SKM-1 (cell line): ENCODE data around the gene OR2A42.
"Not testable (repeated sequence)": the region's sequence is repeated elsewhere in the genome, so short reads cannot be mapped to it uniquely, and the experiment has no call there.

Experiments used
- DNase-seq: peaks from one replicate; lab custom pipeline; 2025; ENCODE audit not compliant: unreplicated experiment; lab: John Stamatoyannopoulos, UW

Gene OR2A42, protein sequence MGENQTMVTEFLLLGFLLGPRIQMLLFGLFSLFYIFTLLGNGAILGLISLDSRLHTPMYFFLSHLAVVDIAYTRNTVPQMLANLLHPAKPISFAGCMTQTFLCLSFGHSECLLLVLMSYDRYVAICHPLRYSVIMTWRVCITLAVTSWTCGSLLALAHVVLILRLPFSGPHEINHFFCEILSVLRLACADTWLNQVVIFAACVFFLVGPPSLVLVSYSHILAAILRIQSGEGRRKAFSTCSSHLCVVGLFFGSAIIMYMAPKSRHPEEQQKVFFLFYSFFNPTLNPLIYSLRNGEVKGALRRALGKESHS

DNA sequence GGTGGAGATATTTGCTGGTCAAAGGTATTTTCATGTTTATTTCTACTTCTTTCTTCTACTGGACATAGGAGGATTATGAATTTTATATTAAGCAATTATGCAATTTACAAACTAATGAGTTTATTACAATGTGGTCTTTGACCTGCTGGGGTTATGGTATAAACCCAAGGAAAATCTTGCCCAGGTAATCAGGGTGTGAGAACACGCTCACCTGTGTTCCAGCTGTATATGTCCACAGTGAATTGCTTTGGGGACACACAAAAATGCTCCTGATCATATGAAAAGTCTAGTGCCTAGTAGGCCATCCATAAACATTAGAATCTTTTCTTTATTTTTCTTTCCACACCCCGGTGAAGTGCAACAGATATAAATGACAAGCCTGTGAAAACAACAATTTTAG is at the start of gene OR2A42:
TSS of gene OR2A42 (minus strand) at position 241 of the 400 bp plus-strand sequence. CDS start 6,762 bp downstream, outside the sequence.
- not testable (repeated sequence) for DNase-seq

DNA sequence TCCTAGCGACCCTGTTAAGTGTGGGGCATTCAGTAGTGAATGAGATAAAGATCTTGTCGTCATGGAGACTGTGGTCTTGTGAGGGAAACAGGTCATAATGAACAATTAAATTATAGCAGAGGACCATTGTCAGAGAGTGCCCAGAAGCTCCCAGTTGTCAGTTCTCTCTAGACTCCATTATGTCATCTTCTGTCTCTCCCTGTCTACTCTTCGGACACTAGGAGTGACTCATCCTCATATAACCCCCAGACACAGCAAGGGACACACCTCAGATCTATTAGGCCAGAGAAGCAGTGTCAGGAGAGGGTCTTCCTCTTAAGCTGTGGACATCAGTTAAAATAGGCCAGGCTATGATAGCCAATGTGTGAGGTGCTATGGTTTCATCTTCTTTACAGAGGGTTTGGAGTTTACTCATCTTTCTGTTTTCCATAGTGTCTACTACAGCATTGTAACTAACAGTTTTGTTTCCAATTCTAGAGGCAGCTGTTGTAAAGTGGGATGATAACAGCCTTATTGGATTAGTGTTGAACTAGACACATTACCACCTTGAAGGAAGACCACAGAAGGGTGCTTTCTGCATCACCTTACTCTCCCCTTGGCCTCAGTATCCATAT is 47.9 kb upstream of the OR2A42 start:
- not testable (repeated sequence) for DNase-seq

DNA sequence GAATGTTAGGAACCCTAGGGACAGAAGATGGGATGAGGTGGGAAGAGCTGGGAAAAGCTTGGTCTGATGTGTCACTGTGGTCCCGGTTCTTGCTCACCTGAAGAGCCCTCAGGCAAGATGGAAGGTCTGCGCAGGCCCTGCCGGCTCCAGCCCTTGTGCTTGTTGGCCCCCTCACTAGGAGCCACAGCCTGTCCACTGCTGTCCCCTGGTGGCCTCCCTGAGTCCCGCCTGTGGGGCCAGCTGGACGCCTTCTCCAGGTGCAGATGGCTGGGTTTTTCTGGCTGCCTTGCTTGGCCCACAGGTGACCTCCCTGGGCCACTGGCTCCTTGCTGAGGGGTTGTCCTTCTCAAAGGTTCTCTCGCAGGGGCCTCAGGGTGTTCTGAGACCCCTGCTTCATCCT is 44.3 kb upstream of the OR2A42 start:
- DNase-seq: not testable (repeated sequence)

DNA sequence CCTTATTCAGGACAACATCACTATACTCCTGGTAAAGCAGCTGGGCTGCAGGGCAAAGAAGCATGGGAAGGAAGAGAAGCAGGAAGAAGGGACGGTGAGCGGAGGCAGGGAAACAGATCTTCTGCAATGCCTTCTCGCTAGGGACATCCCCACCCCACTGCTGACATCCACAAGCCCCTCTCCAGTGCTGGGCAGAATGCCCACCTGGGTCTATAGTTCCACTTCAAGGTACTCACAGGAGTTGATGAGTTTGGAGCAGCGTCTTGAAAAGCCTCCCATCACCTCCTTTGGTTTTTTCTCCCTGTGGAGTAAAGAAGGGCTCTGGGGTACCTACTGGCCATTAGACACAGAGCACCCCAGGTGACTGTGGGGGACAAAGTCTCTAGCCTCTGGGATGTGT is 43.1 kb upstream of the OR2A42 start:
- not testable (repeated sequence) for DNase-seq

DNA sequence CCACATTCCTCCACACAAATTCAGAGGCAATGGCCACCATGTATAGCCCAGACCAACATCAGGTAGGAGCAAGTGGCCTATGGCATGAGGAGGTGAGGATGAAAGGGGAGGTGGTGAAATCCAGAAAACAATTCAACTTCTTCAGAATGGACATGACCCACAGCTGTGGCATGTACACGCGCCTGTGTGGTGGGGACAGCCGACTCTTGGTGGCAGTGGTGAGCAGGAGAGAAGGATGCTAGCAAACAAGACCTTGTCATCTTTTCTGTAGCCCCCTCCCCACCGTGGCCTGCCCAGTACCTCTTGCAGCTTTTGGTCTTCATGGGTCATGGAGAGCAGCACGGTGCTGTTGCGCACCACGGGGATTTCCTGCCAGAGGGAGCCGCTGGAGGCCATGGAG is 42.6 kb upstream of the OR2A42 start:
- not testable (repeated sequence) for DNase-seq

DNA sequence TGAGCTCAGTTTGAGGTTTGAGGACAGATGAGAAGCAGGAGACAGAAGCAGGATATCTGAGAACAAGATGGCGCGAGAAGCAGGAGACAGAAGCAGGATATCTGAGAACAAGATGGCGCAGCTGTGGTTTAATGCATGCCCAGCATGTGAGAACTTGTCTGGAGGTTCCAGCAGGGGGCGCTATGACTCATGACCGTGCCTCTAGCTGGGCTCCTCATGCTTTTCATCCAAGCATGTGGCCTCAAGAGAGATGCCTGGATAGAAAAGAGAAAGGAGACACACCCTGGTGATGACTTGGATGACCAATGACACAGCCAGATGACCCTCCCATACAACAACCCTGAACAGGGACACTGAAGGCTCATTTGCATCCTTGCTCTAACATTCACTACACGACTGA is 40.6 kb upstream of the OR2A42 start:
- not testable (repeated sequence) for DNase-seq

DNA sequence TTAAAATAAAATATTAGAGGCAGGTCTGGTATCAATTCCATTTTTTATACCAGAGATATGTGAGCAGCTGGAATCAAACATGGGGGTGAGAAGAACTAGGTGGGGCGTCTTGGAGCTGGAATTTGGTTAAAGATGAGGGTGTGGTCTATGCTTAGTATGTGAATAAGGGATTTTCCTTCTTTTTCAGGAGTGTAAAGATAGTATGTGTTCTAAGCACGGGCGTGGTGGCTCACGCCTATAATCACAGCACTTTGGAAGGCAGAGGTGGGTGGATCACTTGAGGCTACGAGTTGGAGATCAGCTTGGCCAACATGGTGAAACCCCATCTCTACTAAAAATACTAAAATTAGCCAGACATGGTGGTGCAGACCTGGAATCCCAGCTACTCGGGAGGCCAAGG is 35.9 kb upstream of the OR2A42 start:
- not testable (repeated sequence) for DNase-seq

DNA sequence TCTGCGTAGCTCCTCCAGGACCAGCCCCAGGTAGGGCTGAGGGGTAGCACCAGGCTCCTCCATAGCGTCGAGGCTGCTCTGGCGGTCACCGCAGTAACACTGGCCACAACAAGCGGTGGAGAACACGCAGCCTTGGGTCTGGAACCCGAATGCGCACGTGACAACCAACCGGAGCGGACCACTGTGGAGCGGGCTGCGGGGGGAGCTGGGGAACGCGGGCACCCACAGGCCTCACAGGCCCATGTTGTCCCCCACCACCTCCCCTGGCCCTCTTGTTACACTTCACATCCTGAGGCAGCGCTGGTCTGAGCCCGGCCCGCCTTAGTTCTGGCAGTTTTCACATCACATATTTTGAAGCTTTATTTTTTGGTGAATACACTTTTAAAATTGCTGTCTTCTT is 29.8 kb upstream of the OR2A42 start, which contains the start of gene CTAGE8:
TSS of gene CTAGE8 (minus strand) at position 101 of the 400 bp plus-strand sequence. CDS start at position 63, 38 bp downstream.
- DNase-seq: not testable (repeated sequence)

DNA sequence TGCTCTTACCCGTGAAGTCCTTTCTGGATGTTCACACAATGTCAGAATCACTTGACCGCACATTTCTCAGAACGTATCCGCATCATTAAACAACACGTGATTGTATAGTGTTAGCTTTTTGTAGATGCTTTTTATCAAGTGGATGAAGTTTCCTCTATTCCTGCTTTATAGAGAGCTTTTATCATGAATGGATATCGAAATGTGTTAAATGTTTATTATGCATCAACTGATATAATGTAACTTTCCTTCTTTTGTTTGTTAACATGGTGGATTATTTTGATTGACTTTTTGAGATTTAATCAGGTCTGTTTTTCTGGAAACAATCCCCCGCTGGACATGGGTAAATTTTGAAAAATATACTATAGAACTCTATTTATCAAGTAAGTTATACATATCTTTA is 25.3 kb upstream of the OR2A42 start, which contains the start of gene OR2A7:
TSS of gene OR2A7 (minus strand) at position 101 of the 400 bp plus-strand sequence. CDS start 5,164 bp downstream, outside the sequence.
- not testable (repeated sequence) for DNase-seq

DNA sequence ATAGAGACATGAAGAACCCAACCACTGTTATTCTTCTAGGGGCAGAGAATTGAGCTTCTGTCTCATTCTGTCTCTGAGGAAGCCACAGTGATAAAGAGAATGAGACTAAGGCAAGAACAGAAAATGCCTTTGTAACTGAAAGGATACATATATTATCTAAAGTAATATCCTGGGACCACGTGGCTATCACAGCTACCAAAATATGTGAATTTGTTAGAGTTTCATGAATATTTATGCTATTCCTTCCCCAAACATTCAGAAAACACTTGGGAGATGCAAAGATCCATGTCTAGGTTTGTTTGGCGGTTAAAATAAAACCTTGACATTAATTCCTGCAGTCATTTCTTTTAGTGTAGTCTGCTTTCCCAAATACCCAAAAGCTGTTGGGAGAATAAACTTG is 22.7 kb upstream of the OR2A42 start:
- DNase-seq: not testable (repeated sequence)

DNA sequence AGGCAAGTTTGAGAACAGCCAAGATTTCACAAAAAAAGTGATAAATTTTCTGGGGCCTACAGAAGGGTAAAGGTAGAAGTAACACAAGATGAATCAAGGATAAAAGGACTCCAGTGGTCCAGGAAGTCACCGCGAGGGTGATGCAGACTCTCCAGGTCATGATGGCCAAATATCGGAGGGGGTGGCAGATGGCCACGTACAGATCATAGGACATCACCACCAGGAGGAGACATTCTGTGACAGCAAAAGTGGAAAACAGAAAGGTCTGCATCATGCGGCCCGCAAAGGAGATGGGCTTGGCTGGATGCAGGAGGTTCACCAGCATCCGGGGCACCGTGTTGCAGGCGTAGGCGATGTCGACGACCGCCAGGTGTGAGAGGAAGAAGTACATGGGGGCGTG is 19.7 kb upstream of the OR2A42 start:
- not testable (repeated sequence) for DNase-seq

DNA sequence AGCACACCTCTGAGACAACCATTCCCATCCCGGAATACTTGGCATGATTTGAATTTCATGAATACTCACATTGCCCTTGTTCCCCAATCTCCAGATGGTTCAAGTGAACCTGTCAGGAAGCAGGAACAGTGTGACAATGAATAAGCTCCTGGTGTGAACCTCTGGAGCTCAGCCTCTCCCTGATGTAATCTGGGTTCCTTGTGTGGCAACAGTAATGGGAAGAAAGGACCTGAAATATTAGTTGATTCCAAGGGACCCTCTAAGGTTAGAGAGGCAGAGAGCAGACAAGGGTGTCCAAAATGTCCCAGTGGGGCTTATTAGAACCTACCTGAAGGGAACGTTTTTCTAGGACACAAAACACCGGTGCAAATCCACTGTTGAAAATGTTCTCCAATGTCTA is 16.7 kb upstream of the OR2A42 start:
- DNase-seq: no peak

DNA sequence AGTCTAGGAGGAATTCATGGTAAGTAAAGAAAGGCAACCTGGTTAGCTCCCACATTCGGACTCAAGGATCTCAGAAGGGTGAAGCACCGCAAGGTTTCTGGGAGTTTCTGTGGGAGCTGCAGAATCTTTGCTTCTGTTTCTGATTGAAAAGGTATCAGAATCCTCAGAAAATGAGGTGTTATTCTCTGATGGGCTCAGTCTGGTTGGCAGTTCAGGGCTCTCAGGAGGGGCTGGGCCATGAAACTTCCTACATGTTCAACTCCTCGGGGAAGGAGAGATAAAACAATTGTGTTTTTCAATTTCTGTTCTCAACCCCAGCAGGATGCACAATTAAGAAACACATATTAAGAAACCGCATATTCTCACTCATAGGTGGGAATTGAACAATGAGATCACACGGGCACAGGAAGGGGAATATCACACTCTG is 16.1 kb upstream of the OR2A42 start:
- DNase-seq: no peak

DNA sequence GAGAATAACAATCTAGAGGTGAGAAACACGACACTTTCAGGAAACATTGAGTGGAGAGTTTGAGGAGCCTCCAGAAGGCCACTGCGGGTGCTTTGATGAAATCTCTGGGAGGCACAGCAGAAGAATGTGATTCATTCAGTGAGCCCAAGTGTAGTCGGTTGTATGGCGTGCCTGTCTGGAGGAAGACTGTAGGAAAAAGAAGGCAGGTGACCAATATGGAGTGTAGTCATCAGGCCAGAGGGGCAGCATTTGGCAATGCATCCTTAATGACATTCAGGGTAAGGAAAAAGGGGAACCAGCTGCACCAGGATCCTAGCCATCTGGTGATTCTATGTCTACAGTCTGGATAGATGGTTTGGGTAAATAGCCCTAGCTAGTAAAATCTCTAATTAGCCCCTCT is 12.9 kb upstream of the OR2A42 start:
- not testable (repeated sequence) for DNase-seq

DNA sequence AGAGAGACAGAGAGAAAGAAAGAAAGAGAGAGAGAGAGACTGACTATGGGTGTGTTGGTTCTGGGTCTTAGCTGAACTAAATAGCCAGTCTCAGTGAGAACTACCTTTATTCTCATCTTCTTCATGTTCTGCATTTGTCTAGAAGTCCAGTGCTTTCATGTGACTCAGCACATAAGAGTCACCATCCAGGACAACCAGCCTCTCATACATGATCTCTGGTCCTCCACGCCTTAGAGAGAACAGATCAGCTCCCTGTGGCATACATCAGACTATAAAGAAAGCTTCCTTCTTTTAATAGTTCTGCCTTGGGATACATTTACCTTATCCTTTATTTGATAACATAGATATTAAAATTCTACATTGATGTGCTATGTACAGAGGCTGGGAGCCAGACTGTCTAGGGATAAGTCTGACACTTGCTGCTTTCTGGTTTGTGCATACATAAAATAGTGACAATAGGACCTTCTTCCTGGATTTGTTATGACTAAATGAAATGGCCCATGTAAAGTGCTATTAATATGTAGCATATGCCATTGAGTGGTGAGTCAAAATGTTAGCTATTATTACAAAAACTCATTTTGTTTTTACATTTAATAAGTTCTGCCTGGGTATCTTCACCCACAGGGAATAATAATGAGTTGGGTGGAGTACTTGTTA is 8.4 kb upstream of the OR2A42 start:
- not testable (repeated sequence) for DNase-seq

DNA sequence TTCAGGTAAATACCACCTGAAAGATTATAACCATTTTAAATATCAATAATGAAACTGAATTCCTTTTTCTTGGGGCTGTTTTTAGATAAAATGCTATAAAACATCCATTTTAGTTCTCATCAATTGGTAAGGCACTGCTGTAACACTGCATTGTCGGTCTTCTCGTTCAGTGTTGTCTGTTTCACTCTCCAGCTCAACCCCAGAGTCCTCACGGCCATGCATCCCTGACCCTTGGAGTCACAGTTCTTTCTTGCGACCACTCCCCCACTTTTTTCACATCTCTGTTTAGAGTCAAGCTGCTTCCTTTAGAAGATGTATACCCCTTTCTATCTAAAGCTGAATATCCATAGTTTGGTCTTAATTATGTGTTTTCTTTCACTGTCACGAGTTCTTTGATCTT is 7.6 kb upstream of the OR2A42 start:
- DNase-seq: not testable (repeated sequence)

DNA sequence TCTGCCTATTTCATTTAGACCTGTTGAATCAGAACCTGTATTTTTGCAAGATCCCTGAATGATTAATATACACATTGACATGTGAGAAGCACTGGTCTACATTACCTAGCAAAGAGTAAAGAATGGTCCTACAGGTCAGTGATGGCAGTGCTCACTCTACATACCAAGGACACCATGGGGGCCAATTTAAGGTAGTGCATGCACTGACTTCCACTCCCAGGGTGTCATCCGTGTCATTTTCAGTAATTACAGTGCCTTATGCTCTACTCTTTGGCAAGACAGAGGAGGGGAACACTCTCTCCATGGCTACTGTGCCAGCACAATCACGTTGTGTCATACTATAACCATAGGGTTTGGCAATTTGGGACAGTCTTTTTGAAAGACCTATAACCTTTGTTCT is 6.0 kb upstream of the OR2A42 start:
- not testable (repeated sequence) for DNase-seq

DNA sequence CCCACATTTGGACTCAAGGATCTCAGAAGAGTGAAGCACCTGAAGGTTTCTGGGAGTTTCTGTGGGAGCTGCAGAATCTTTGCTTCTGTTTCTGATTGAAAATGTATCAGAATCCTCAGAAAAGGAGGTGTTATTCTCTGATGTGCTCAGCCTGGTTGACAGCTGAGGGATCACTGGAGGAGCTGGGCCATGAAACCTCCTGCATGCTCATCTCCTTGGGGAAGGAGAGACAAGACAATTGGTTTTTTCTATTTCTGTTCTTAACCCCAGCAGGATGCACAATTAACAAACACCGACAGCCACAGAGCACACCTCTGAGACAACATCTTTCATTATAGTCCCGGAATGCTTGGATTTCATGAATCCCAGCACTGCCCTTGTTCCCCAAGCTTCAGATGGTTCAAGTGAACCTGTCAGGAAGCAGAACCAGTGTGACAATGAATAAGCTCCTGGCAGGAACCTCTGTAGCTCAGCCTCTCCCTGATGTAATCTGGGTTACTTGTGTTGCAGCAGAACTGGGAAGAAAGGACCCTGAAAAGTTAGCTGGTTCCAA is 799 bp downstream of the OR2A42 start:
- not testable (repeated sequence) for DNase-seq

DNA sequence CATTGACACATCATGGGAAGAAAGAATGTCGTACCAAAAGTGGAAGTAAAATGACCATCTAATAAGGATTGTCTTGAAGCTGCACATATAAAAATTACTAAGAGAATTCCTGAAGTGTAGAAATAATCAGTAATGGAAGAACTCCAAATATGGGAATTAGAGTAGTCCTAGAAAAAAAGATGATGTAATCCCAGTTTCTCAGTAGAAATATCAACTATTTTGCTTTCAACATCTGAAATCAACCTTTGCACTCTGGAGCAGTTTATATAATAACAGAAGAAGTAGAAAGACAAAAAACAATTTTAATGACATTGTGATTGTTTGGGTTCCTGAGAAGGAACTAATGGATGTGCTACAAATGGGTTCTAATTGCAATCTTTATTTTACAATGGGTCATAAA is 6.4 kb downstream of the OR2A42 start:
- DNase-seq: not testable (repeated sequence)

DNA sequence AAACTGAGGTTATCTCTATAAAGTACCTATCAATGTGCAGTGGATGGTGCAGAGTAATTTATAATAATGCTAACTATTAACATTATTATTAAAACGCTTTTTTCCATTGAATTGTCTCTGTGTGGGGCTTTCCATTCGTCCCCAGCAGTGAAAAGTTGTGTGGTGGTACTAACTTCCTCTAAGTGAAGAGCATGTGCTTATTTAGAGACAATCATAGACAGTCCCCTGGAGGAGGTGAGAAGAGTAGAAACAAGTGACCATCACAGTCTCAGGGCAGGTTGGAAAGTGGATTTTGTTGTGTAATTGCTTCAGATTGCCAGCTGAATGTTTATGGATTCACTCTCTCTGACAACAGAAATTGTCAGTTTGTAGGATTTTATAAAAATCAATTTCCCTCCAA is 8.4 kb downstream of the OR2A42 start:
- DNase-seq: not testable (repeated sequence)

DNA sequence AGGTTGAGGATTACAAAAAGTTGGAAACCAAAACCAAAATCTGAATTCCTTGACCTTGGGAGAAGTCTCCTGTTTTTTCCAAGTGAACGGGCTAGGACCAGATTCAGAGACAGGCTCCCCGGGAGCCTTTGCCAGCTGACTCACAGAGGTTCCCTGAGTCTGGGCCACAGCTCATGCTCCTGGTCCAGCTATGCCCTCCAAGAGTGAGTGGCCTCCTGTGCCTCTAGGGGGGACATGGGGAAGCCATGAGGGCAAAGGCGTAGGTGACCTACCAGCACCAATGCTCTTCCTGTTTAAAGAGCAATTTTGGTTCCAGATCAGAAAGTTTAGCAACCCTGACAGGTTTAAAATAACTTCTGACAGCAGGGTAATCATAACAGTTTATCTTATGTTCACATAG is 10.6 kb downstream of the OR2A42 start:
- not testable (repeated sequence) for DNase-seq
